DLD1 (cell line): ENCODE results near the gene CD209.

Experiments used
- in situ Hi-C: cut with HindIII; loops from 2 replicates; pipeline ENCODE4 v1.10.0; 2017; ENCODE audit warnings: low sequenced_read_pairs

CD209 gene

GRCh38 chr19:7710616-7711015, 36.7 kb downstream of the CD209 start:
- in situ Hi-C loops: loop anchor here (25.0 kb wide), 1 partner anchor 152 kb away; the partner anchor contains the start of gene PRR36

- in situ Hi-C loops: loop anchor here (25.0 kb wide), 1 partner anchor 152 kb away; the partner anchor contains the start of gene PRR36
Observed at GRCh38 chr19:7709932-7710460, 37.3 kb downstream of the CD209 start.

GRCh38 chr19:7706955-7707456, 40.3 kb downstream of the CD209 start:
- in situ Hi-C loops: loop anchor here (25.0 kb wide), 1 partner anchor 155 kb away; the partner anchor contains the start of gene PRR36

- in situ Hi-C loops: loop anchor here (25.0 kb wide), 1 partner anchor 156 kb away; the partner anchor contains the start of gene PRR36
Observed at GRCh38 chr19:7706188-7706954, 41.0 kb downstream of the CD209 start.

GRCh38 chr19:7705387-7706187, 41.7 kb downstream of the CD209 start:
- in situ Hi-C loops: loop anchor here (25.0 kb wide), 1 partner anchor 157 kb away; the partner anchor contains the start of gene PRR36

GRCh38 chr19:7704280-7705060, 42.9 kb downstream of the CD209 start:
- in situ Hi-C loops: loop anchor here (25.0 kb wide), 1 partner anchor 158 kb away; the partner anchor contains the start of gene PRR36

GRCh38 chr19:7703332-7703731, 44.0 kb downstream of the CD209 start:
- in situ Hi-C loops: loop anchor here (25.0 kb wide), 1 partner anchor 159 kb away; the partner anchor contains the start of gene PRR36

GRCh38 chr19:7701654-7702457, 45.5 kb downstream of the CD209 start, which contains the start of gene FCER2:
FCER2 (minus strand) TSS chr19:7702131; CDS start chr19:7699760, 2,371 bp downstream.
- in situ Hi-C loops: loop anchor here (25.0 kb wide), 1 partner anchor 160 kb away; the partner anchor contains the start of gene PRR36

- in situ Hi-C loops: loop anchor here (25.0 kb wide), 1 partner anchor 161 kb away; the partner anchor contains the start of gene PRR36
Observed at GRCh38 chr19:7701049-7701653, 46.2 kb downstream of the CD209 start.

- in situ Hi-C loops: loop anchor here (25.0 kb wide), 1 partner anchor 163 kb away; the partner anchor contains the start of gene PRR36
Observed at GRCh38 chr19:7699417-7700401, 47.6 kb downstream of the CD209 start.

GRCh38 chr19:7699003-7699402, 48.3 kb downstream of the CD209 start:
- in situ Hi-C loops: no loop called here

GRCh38 chr19:7698583-7698982, 48.8 kb downstream of the CD209 start:
- in situ Hi-C loops: no loop called here

GRCh38 chr19:7697721-7698287, 49.5 kb downstream of the CD209 start:
- in situ Hi-C loops: no loop called here

- in situ Hi-C loops: no loop called here
Observed at GRCh38 chr19:7694499-7694898, 52.8 kb downstream of the CD209 start.

GRCh38 chr19:7692417-7693088, 54.8 kb downstream of the CD209 start:
- in situ Hi-C loops: no loop called here

- in situ Hi-C loops: no loop called here
Observed at GRCh38 chr19:7691497-7691896, 55.8 kb downstream of the CD209 start.
